Peyer's patch (tissue), 4 donors: ENCODE data around the gene RTN4R.
"Not testable (repeated sequence)": the region's sequence is repeated elsewhere in the genome, so short reads cannot be mapped to it uniquely, and the experiment has no call there.

Experiments
- CTCF ChIP-seq, 6 experiments: fragments of 450-650 bp in 4 of 6; fragments of 200-600 bp in 2 of 6; sonication (generic) in 1 of 6; IDR thresholded peaks; one replicate each; pipeline ENCODE4 v1.5.1; 2017 to 2019; ENCODE audit warnings: antibody characterized with exemption in 6 of 6, mild to moderate bottlenecking in 3 of 6, moderate library complexity in 1 of 6
- POLR2A ChIP-seq, 2 donors: fragments of 450-650 bp; IDR thresholded peaks; one replicate each; pipeline ENCODE4 v1.5.1; 2017; ENCODE audit warnings: antibody characterized with exemption in 2 of 2, mild to moderate bottlenecking in 2 of 2, moderate library complexity in 2 of 2

- TF ChIP-seq CTCF, POLR2A (IDR thresholded peaks at IDR 0.05): not testable (repeated sequence)
These were observed 6.3 kb upstream of the RTN4R start for GRCh38 chr22:20274374-20274773.
